NCI-H2171 (cell line): ENCODE measurements around the gene MAP4K4.

Source experiments
- DNase-seq: peaks from one replicate; lab custom pipeline; 2025; lab: John Stamatoyannopoulos, UW

Gene MAP4K4

GRCh38 chr2:101788995-101789970, 91.8 kb downstream of the MAP4K4 start:
- no peak for DNase-seq

- DNase-seq: no peak
Measured at GRCh38 chr2:101790416-101790815, 92.9 kb downstream of the MAP4K4 start.

- DNase-seq: no peak
Measured at GRCh38 chr2:101790857-101791256, 93.3 kb downstream of the MAP4K4 start.

- no peak for DNase-seq
Measured at GRCh38 chr2:101792208-101792607, 94.7 kb downstream of the MAP4K4 start.

GRCh38 chr2:101793277-101793969, 95.9 kb downstream of the MAP4K4 start:
- no peak for DNase-seq

- DNase-seq: no peak
Measured at GRCh38 chr2:101794141-101794540, 96.6 kb downstream of the MAP4K4 start.

- no peak for DNase-seq
Measured at GRCh38 chr2:101795033-101795432, 97.5 kb downstream of the MAP4K4 start.

GRCh38 chr2:101796825-101797600, 99.5 kb downstream of the MAP4K4 start:
- DNase-seq: no peak

GRCh38 chr2:101801496-101801895, 104.0 kb downstream of the MAP4K4 start:
- DNase-seq: no peak

GRCh38 chr2:101802329-101802728, 104.8 kb downstream of the MAP4K4 start:
- DNase-seq: no peak

GRCh38 chr2:101803128-101803527, 105.6 kb downstream of the MAP4K4 start:
- DNase-seq: no peak

GRCh38 chr2:101803945-101804696, 106.6 kb downstream of the MAP4K4 start:
- peak; percentile 59 for DNase-seq

- DNase-seq: no peak
Measured at GRCh38 chr2:101805152-101806088, 107.9 kb downstream of the MAP4K4 start.

GRCh38 chr2:101806123-101806522, 108.6 kb downstream of the MAP4K4 start:
- DNase-seq: no peak

GRCh38 chr2:101806701-101807100, 109.2 kb downstream of the MAP4K4 start:
- no peak for DNase-seq

GRCh38 chr2:101807242-101807641, 109.7 kb downstream of the MAP4K4 start:
- DNase-seq: no peak

- no peak for DNase-seq
Measured at GRCh38 chr2:101808006-101808562, 110.6 kb downstream of the MAP4K4 start.

- DNase-seq: no peak
Measured at GRCh38 chr2:101809698-101810097, 112.2 kb downstream of the MAP4K4 start.

- peak; percentile 78 for DNase-seq
Measured at GRCh38 chr2:101811226-101812015, 113.9 kb downstream of the MAP4K4 start.
